ENCODE results near the gene FOXP3. TPM values are rescaled to one million over a fixed set of nuclear protein-coding genes. Genes with fewer than 3 reads are reported as not detected.

The FOXP3 gene
- total RNA-seq, 4 donors from 2014 or later, result 0.22 TPM; not detected in 3

DNA sequence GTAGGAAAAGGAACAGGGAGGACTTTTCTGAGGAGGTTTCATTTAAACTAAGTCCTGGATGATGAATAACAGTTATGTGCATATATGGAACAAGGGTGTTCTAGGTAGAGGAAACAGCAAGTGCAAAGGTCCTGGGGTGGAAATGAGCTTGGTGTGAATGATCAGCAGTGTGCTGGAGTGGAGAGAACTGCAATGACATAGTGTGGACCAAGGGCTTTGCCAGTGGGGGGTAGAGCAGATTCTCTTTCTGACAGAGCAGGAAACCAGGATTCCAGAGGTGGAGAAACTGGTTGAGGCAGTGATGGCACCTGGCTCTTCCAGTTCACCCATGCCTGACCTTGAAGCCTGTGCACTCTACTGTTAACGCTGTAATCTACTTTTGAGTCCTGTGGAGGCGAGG is 6.8 kb upstream of the FOXP3 start:
- TF ChIP-seq, protein P1, sequence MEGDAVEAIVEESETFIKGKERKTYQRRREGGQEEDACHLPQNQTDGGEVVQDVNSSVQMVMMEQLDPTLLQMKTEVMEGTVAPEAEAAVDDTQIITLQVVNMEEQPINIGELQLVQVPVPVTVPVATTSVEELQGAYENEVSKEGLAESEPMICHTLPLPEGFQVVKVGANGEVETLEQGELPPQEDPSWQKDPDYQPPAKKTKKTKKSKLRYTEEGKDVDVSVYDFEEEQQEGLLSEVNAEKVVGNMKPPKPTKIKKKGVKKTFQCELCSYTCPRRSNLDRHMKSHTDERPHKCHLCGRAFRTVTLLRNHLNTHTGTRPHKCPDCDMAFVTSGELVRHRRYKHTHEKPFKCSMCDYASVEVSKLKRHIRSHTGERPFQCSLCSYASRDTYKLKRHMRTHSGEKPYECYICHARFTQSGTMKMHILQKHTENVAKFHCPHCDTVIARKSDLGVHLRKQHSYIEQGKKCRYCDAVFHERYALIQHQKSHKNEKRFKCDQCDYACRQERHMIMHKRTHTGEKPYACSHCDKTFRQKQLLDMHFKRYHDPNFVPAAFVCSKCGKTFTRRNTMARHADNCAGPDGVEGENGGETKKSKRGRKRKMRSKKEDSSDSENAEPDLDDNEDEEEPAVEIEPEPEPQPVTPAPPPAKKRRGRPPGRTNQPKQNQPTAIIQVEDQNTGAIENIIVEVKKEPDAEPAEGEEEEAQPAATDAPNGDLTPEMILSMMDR (IDR thresholded peaks at IDR 0.05; ENCODE audit: low read depth), result no peak

DNA sequence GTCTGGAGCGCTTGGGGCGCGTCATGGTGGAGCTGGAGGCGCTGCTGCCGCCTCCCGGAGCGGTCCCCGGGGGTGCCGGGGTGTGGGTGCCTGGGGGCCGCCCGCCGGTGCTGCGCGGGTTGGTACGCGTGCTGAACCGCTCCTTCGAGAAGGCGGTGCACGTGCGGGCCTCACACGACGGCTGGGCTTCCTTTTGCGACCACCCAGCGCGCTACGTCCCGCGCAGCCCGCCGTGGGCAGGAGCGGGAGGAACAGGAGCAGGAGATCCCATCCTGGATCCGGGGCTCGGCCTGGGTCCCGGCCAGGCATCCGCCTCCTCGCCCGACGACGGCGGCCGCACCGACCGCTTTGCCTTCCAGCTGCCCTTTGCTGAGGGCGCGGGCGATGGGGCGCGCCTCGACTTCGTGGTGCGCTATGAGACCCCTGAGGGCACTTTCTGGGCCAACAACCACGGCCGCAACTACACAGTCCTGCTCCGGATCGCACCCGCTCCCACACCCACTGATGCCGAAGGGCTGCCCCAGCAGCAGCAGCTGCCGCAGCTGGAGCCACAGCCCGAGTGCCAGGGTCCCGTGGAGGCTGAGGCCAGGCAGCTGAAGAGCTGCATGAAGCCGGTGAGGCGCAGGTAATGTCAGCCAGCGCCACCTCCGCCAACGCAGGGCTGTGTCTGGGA is 5.9 kb upstream of the FOXP3 start:
- TF ChIP-seq, protein P1 (IDR thresholded peaks at IDR 0.05; ENCODE audit: low read depth), result no peak

DNA sequence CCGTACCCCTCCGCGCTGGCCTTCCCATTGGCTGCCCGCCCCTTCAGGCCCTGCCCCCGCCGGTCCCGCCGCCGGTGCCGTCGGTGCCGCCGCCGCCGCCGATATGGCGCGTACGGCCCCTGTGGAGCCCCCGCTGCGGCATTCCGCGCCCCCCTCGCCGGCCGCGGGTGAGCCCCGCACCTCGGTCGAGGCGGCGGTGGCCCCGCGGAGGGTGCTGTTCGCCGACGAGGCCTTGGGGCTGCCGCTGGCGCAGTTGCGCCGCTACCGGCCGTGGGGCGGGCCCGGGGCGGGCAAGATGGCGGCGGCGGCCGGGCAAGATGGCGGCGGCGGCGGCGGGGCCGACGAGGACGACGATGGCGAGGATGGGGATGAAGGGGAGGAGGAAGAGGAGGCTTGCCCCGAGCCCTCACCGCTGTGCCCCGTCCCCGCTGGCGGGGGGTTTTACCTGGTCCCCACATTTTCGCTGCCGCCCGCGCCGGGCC is 5.3 kb upstream of the FOXP3 start, which contains the start of gene PPP1R3F:
TSS of gene PPP1R3F (plus strand) at position 27 of the 482 bp plus-strand sequence. CDS start at position 104, 77 bp downstream.
- TF ChIP-seq, protein P1 (IDR thresholded peaks at IDR 0.05; ENCODE audit: low read depth), result no peak

DNA sequence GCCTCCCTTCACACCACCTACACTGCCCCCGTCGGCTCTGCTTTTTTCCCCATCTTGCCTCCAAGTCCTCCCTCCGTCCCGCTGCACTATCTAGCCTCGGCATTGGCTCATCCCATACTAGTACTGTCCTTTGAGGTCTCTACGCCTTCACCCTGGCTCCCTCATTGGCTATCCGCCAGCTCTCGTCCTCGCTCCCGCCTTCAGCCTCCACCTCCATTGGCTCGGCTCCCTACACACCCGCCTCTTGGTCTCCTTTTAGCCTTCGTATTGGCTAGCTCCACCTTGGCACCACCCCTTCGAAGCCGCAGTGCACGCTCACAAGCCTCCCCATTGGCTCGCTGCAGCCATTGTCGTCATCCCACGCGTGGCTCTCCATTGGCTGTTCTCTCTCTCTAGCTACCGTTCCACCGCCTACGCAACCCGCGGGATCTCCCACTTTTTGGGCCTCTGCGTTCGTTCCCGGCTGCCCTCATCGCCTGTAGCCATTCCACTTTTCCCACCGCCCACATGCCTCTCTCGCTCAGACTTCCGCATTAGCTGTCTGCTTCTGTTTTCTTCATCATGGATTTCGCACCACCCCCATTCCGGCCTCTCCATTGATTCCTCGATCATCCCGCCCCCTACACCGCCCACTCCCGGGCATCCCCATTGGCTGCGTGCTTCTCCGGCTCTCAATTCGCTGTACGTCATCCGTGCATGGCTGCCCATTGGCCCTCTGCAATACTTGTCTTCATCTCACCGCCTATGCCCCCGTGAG is 4.7 kb upstream of the FOXP3 start:
- TF ChIP-seq, protein P1 (IDR thresholded peaks at IDR 0.05; ENCODE audit: low read depth), result no peak

DNA sequence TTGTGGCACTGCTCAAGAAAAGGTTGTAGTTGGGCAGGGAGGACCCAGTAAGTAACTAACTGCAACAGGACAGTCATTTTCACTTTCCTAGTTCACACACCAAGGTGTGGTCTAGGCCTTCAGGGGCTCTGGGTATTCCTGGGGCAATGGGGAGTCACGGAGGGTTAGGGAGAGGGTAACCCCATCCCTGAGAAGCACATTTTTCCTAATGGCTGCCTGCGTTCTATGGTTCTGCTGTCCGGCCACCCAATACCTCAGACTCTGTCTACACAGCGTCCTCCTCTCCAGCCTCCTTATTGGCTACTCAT is 4.1 kb upstream of the FOXP3 start:
- TF ChIP-seq, protein P1 (IDR thresholded peaks at IDR 0.05; ENCODE audit: low read depth), result no peak

DNA sequence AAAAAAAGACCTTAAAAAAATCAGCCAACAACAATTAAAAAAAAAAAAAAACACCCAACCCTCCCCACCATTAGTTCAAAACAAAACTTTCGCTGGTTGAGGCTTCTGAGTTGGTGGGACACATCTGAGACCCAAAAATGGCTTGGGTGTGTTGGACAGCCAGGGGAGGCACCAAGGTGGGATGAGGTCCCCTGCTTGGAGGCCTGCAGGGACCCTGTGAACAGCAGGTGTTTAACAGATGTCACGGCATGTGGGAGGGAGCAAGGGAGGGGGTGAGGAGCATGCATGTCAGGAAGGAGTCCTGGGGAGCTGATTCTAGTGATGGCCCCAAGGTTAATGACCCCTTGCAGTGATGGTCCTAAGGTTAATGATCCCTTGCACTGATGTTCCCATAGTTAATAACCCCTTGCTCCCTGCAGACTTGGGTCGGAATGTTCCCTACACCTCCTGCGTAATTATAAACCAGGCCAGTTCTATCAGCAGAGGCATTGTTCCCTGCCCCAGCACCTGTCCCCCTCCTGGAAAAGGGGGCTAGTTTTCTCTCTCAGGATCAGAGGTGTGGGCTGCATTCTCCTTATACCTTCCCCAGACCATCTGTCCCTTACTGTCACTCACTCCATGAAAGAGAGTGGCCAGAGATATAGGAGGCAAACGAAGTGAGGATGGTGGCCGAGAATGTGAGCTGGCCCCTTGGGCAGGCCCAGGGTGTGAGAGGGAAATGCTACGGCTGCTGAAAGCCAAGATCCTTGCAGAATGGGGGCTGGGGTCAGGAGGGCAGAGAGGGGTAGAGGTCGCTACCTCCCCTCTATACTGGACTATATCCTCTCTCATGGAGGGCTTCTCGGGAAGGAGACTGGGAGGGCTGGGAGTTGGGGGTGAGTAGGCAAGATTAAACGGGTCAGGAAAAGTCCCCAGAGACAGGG is 2.3 kb upstream of the FOXP3 start:
- TF ChIP-seq, protein P1 (IDR thresholded peaks at IDR 0.05; ENCODE audit: low read depth), result no peak
